T47D (cell line): ENCODE measurements around the gene HMGB3.
"Not testable (repeated sequence)": the region's sequence is repeated elsewhere in the genome, so short reads cannot be mapped to it uniquely, and the experiment has no call there.

Experiments used
- DNase-seq, 2 experiments: peaks; one replicate each; pipeline versions ENCODE4 v3.0.0 to v3.0.0-alpha.2; 2011 to 2012; ENCODE audit warnings: low read depth in 1 of 2, low spot score in 1 of 2
- JUND ChIP-seq: IDR thresholded peaks from 2 replicates; pipeline ENCODE4 v1.6.1; 2012; ENCODE audit warnings: low read depth
- in situ Hi-C: cut with HindIII; loops from 2 replicates; pipeline ENCODE4 v1.10.0; 2016; ENCODE audit warnings: low sequenced_read_pairs, low pct_unique_long_range_greater_than_20kb

The HMGB3 gene

GRCh38 chrX:150961631-150962030, 21.5 kb upstream of the HMGB3 start:
- in situ Hi-C loops, result no loop called here
- TF ChIP-seq JUND, result no peak
- no peak for DNase-seq

GRCh38 chrX:150964416-150964815, 18.7 kb upstream of the HMGB3 start:
- in situ Hi-C loops, DNase-seq: not testable (repeated sequence)

GRCh38 chrX:150966235-150966634, 16.9 kb upstream of the HMGB3 start:
- in situ Hi-C loops, result no loop called here
- DNase-seq, result no peak
- TF ChIP-seq JUND, result no peak

- in situ Hi-C loops, result no loop called here
- TF ChIP-seq JUND, result no peak
- no peak for DNase-seq
Observed at GRCh38 chrX:150966742-150967141, 16.4 kb upstream of the HMGB3 start.

GRCh38 chrX:150967786-150968185, 15.3 kb upstream of the HMGB3 start:
- TF ChIP-seq JUND, result no peak
- in situ Hi-C loops, result no loop called here
- DNase-seq, result peak in 1 of 2 experiments; percentile 30

GRCh38 chrX:150968862-150969720, 14.0 kb upstream of the HMGB3 start:
- DNase-seq, result no peak
- no peak for TF ChIP-seq JUND
- in situ Hi-C loops, result no loop called here

GRCh38 chrX:150972450-150972849, 10.7 kb upstream of the HMGB3 start:
- no peak for DNase-seq
- in situ Hi-C loops, result no loop called here
- TF ChIP-seq JUND, result no peak

- TF ChIP-seq JUND, result no peak
- in situ Hi-C loops, result no loop called here
- DNase-seq, result no peak
Observed at GRCh38 chrX:150975655-150976390, 7.3 kb upstream of the HMGB3 start.

GRCh38 chrX:150977411-150978162, 5.5 kb upstream of the HMGB3 start:
- no peak for TF ChIP-seq JUND
- in situ Hi-C loops, result no loop called here
- DNase-seq, result no peak

- no peak for TF ChIP-seq JUND
- DNase-seq, result no peak
- in situ Hi-C loops, result no loop called here
Observed at GRCh38 chrX:150980186-150980585, 2.9 kb upstream of the HMGB3 start.

- no peak for DNase-seq
- no peak for TF ChIP-seq JUND
- in situ Hi-C loops, result no loop called here
Observed at GRCh38 chrX:150980711-150981110, 2.4 kb upstream of the HMGB3 start.

GRCh38 chrX:150982235-150982787, 824 bp upstream of the HMGB3 start:
- TF ChIP-seq JUND, result no peak
- in situ Hi-C loops, result no loop called here
- no peak for DNase-seq

GRCh38 chrX:150983521-150984168, 510 bp downstream of the HMGB3 start:
- in situ Hi-C loops, result no loop called here
- no peak for TF ChIP-seq JUND
- DNase-seq, result no peak
